HL-60 (cell line): ENCODE data around the gene NPEPPS.

ENCODE experiments used
- CTCF ChIP-seq: IDR thresholded peaks from one replicate; pipeline ENCODE4 v1.5.1; 2011; ENCODE audit warnings: low read length, control low read depth, inconsistent platforms; ENCODE audit not compliant: insufficient read depth
- GABPA ChIP-seq: IDR thresholded peaks from 2 replicates; pipeline ENCODE4 v1.6.1; 2012; ENCODE audit warnings: low read depth
- REST ChIP-seq: IDR thresholded peaks from 2 replicates; pipeline ENCODE4 v1.6.1; 2012; ENCODE audit warnings: low read depth; ENCODE audit not compliant: insufficient replicate concordance

- TF ChIP-seq CTCF (no peak), REST (peak; percentile 64), GABPA (no peak)
Observed at GRCh38 chr17:47649153-47649971, 118.5 kb downstream of the NPEPPS start, which contains the start of gene KPNB1.
